Endothelial cell of umbilical vein (primary cell): ENCODE measurements around the gene KRT1. TPM values are rescaled to one million over a fixed set of nuclear protein-coding genes. Genes with fewer than 3 reads are reported as not detected.

Source experiments
- BruUV-seq: library from RNA; stranded (reverse); fragments of 400-500 nt; replicated peaks from 2 replicates; lab custom pipeline; 2021; lab: Mats Ljungman, UMichigan
- CTCF ChIA-PET: fragments of 300-600, 350-600 bp; sonication (Branson Sonifier 250); formaldehyde crosslinking; loops from one replicate; lab custom pipeline; 2021; ENCODE audit warnings: antibody characterized with exemption, inconsistent platforms; lab: Charles Lee
- POLR2A ChIA-PET: fragments of 300-600, 350-600 bp; sonication (Branson Sonifier 250); formaldehyde crosslinking; loops from one replicate; lab custom pipeline; 2021; ENCODE audit warnings: antibody characterized with exemption, inconsistent platforms; lab: Charles Lee
- DNase-seq: peaks from one replicate; pipeline ENCODE4 v3.0.0-alpha.2; 2011; ENCODE audit warnings: low read depth, low spot score
- FAIRE-seq: peaks from 2 replicates; lab custom pipeline; 2011; peaks lifted over from hg19 to GRCh38; lab: Jason Lieb, UNC
- H2AFZ ChIP-seq: 2 replicates; pipeline ENCODE4 v1.6.0; 2012; ENCODE audit warnings: low read depth, low read length, control low read depth, inconsistent platforms
- H3K27ac ChIP-seq: 2 replicates; pipeline ENCODE4 v1.5.1; 2011; ENCODE audit warnings: low read depth, mild to moderate bottlenecking, control low read depth, low read length, moderate library complexity; ENCODE audit not compliant: insufficient read depth
- H3K27me3 ChIP-seq, 2 experiments: 2 replicates each; pipeline versions ENCODE4 v1.6.0 to v1.6.1; 2011; ENCODE audit warnings: low read length in 2 of 2, mixed read lengths in 1 of 2; ENCODE audit not compliant: control insufficient read depth in 2 of 2, insufficient read depth in 2 of 2
- H3K36me3 ChIP-seq, 2 experiments: 2 replicates in 1 of 2; 3 replicates in 1 of 2; pipeline ENCODE4 v1.5.1; 2011; ENCODE audit warnings: low read length in 2 of 2, mild to moderate bottlenecking in 1 of 2, moderate library complexity in 1 of 2; ENCODE audit not compliant: control insufficient read depth in 2 of 2, insufficient read depth in 2 of 2; ENCODE audit errors: extremely low read depth in 1 of 2
- H3K4me1 ChIP-seq: 3 replicates; pipeline ENCODE4 v1.5.1; 2011; ENCODE audit warnings: mild to moderate bottlenecking, low read length; ENCODE audit not compliant: control insufficient read depth, insufficient read depth; ENCODE audit errors: extremely low read depth
- H3K4me2 ChIP-seq: 2 replicates; pipeline ENCODE4 v1.6.1; 2011; ENCODE audit warnings: low read length, control low read depth, mixed read lengths; ENCODE audit not compliant: insufficient read depth
- H3K4me3 ChIP-seq, 3 experiments: fragments of 200-600 bp in 1 of 3; sonication (generic), shearing (Covaris generic) in 1 of 3; replicated peaks in 1 of 3; 2 replicates each; pipeline ENCODE4 v1.5.1; 2011 to 2016; ENCODE audit warnings: control low read depth in 3 of 3, low read length in 3 of 3, mild to moderate bottlenecking in 2 of 3, inconsistent platforms in 1 of 3, low read depth in 1 of 3, moderate library complexity in 1 of 3; ENCODE audit not compliant: insufficient read depth in 1 of 3
- H3K79me2 ChIP-seq: 2 replicates; pipeline ENCODE4 v1.6.0; 2012; ENCODE audit warnings: low read length, inconsistent platforms; ENCODE audit not compliant: control insufficient read depth, insufficient read depth
- H3K9ac ChIP-seq: replicated peaks from 2 replicates; pipeline ENCODE3; 2011; ENCODE audit warnings: low read length, control low read depth; ENCODE audit not compliant: insufficient read depth; ENCODE audit errors: extremely low read depth
- H3K9me1 ChIP-seq: replicated peaks from 3 replicates; pipeline ENCODE4 v1.6.0; 2011; ENCODE audit warnings: mild to moderate bottlenecking, low read length; ENCODE audit not compliant: control insufficient read depth, insufficient read depth; ENCODE audit errors: extremely low read depth
- H3K9me3 ChIP-seq: replicated peaks from 2 replicates; pipeline ENCODE4 v1.5.1; 2012; ENCODE audit warnings: low read length, inconsistent platforms; ENCODE audit not compliant: control insufficient read depth, insufficient read depth
- H4K20me1 ChIP-seq: replicated peaks from 2 replicates; pipeline ENCODE3; 2011; ENCODE audit warnings: mild to moderate bottlenecking, low read length; ENCODE audit not compliant: control insufficient read depth, insufficient read depth; ENCODE audit errors: extremely low read depth
- EZH2 ChIP-seq: IDR thresholded peaks from 2 replicates; pipeline ENCODE4 v1.6.1; 2012; ENCODE audit warnings: borderline replicate concordance, low read depth, mild to moderate bottlenecking, moderate library complexity, low read length, inconsistent platforms; ENCODE audit not compliant: severe bottlenecking
- FOS ChIP-seq: IDR thresholded peaks from 2 replicates; pipeline ENCODE4 v1.6.1; 2011; ENCODE audit warnings: mild to moderate bottlenecking, low read length, moderate library complexity, borderline replicate concordance; ENCODE audit not compliant: insufficient read depth
- GATA2 ChIP-seq: IDR thresholded peaks from 2 replicates; pipeline ENCODE4 v1.7.0; 2011; ENCODE audit warnings: low read depth, mild to moderate bottlenecking, moderate library complexity, mixed read lengths, low read length; ENCODE audit not compliant: insufficient read length, insufficient read depth
- JUN ChIP-seq: IDR thresholded peaks from 2 replicates; pipeline ENCODE4 v1.6.1; 2011; ENCODE audit warnings: borderline replicate concordance, low read depth; ENCODE audit not compliant: insufficient read length, insufficient read depth
- MYC ChIP-seq: IDR thresholded peaks from one replicate; pipeline ENCODE4 v1.6.1; 2011; ENCODE audit warnings: mild to moderate bottlenecking, low read depth, low read length
- POLR2A ChIP-seq: IDR thresholded peaks from 2 replicates; pipeline ENCODE4 v1.6.1; 2012; ENCODE audit warnings: low read depth, mild to moderate bottlenecking, control low read depth, low read length
- POLR2AphosphoS5 ChIP-seq: IDR thresholded peaks from 2 replicates; pipeline ENCODE4 v1.6.1; 2012; ENCODE audit warnings: low read depth, mild to moderate bottlenecking, control low read depth, low read length, moderate library complexity; ENCODE audit not compliant: insufficient read depth
- dilution Hi-C: fragments of 300-500 bp; cut with MboI; formaldehyde crosslinking; loops from one replicate; pipeline ENCODE4 v1.15.0; 2019; ENCODE audit warnings: low sequenced_read_pairs; ENCODE audit not compliant: extremely low pct_ligation_motif_present
- intact Hi-C: fragments of 100-400 bp; cut with micrococcal nuclease; formaldehyde crosslinking; loops from one replicate; pipeline ENCODE4 v1.10.0; 2022
- polyA plus RNA-seq, 4 experiments: library from polyadenylated mRNA; depleted of rRNA in 3 of 4; stranded (reverse) in 3 of 4; unstranded in 1 of 4; fragments of >200 nt; gene quantifications; 2 replicates each; pipeline versions ENCODE4 v1.2.1 to v1.2.3, GENCODE V29; 2011 to 2012; ENCODE audit warnings: missing spikeins in 1 of 4
- total RNA-seq: library from RNA; stranded (reverse); gene quantifications from 2 replicates; pipeline ENCODE4 v1.2.3, GENCODE V29; 2021
- TF ChIP-seq, protein P1 (sequence below), 2 donors: IDR thresholded peaks; 1 replicate in 1 of 2; 2 replicates in 1 of 2; pipeline ENCODE4 v1.5.1; 2011; ENCODE audit warnings: low read length in 2 of 2, mild to moderate bottlenecking in 2 of 2, moderate library complexity in 2 of 2, control low read depth in 1 of 2, inconsistent platforms in 1 of 2, low read depth in 1 of 2; ENCODE audit not compliant: insufficient read depth in 1 of 2; ENCODE audit errors: extremely low read depth in 1 of 2
- TF ChIP-seq, protein P2 (sequence below): IDR thresholded peaks from 2 replicates; pipeline ENCODE4 v1.6.1; 2011; ENCODE audit not compliant: insufficient read depth, insufficient read length

Gene KRT1
- total and polyA plus RNA-seq, 2 donors (not counting 3 experiments of a cell fraction or from before 2014, with no cell fraction given) = not detected

DNA sequence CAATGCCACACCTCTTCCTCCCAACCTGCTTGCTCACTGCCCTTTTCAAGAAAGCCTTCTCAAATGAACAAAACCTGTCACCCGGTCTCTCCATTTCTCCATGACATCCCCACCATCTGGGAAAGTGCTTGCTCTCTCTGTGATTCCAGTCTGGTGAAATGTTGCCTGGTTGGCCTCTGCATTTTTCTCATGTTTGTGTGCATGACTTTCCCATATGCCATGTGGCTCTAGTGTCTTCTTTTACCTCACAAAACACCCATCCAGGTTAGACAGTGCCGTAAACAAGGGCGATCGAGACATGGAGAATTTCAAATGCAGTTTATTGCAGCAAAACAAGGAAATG lies 5.8 kb downstream of the KRT1 start:
- Histone ChIP-seq H3K27ac (no peak overlapping the region), H2AFZ (no peak overlapping the region), H3K36me3 (no peaks in the 10 kb centered on the region), H3K4me3 (no peak overlapping the region), H3K9me3 (no peaks in the 10 kb centered on the region), H4K20me1 (no peaks in the 10 kb centered on the region), H3K27me3 (peaks cover 0 to 3% of the 10 kb centered on the region in 2 experiments), H3K9me1 (no peaks in the 10 kb centered on the region), H3K4me1 (no peaks in the 10 kb centered on the region), H3K79me2 (no peaks in the 10 kb centered on the region), H3K4me2 (no peak overlapping the region), H3K9ac (no peak overlapping the region)
- dilution Hi-C loops (no loop called here), intact Hi-C loops (no loop called here)
- TF ChIP-seq GATA2 = no peak
- no peak for TF ChIP-seq JUN
- TF ChIP-seq POLR2A = no peak
- no peak for TF ChIP-seq MYC
- TF ChIP-seq, protein P1, sequence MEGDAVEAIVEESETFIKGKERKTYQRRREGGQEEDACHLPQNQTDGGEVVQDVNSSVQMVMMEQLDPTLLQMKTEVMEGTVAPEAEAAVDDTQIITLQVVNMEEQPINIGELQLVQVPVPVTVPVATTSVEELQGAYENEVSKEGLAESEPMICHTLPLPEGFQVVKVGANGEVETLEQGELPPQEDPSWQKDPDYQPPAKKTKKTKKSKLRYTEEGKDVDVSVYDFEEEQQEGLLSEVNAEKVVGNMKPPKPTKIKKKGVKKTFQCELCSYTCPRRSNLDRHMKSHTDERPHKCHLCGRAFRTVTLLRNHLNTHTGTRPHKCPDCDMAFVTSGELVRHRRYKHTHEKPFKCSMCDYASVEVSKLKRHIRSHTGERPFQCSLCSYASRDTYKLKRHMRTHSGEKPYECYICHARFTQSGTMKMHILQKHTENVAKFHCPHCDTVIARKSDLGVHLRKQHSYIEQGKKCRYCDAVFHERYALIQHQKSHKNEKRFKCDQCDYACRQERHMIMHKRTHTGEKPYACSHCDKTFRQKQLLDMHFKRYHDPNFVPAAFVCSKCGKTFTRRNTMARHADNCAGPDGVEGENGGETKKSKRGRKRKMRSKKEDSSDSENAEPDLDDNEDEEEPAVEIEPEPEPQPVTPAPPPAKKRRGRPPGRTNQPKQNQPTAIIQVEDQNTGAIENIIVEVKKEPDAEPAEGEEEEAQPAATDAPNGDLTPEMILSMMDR (IDR thresholded peaks at IDR 0.05; ENCODE audit: extremely low read depth in 1 of 2, insufficient read depth in 1 of 2, low read depth in 1 of 2, low read length in 2 of 2) = no peak
- TF ChIP-seq FOS = no peak
- TF ChIP-seq, protein P2, sequence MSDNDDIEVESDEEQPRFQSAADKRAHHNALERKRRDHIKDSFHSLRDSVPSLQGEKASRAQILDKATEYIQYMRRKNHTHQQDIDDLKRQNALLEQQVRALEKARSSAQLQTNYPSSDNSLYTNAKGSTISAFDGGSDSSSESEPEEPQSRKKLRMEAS = no peak
- TF ChIP-seq EZH2 = no peak
- TF ChIP-seq POLR2AphosphoS5 = no peak
- FAIRE-seq (no peak), DNase-seq (no peak)
- ChIA-PET POLR2A (no interaction called here), CTCF (interaction anchor here (1.1 to 2.0 kb wide), 4 partner anchors 11 to 191 kb away, joined by 3 to 5 read pairs (median 4); no protein-coding TSS in a partner anchor)
- BruUV-seq = no TSS peak
